ENCODE data around the gene ECEL1.

DNA sequence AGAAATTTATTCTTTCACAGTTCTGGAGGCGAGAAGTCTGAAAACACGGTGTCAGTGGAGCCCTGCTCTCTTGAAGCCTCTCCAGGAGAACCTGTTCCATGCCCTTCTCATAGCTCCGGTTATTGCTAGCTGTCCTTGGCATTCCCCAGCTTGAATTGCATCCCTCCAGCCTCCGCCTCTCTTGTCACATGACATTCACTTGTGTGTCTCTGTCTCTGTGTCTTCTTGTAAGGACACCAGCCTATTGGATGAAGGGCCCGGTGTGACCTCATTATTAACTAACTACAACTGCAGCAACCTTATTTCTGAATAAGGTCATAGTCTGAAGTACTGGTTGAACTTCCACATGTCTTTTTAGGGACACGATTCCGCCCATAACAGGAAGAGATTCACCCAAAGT, 28.0 kb upstream of the ECEL1 start:
- TF ChIP-seq, protein P1, sequence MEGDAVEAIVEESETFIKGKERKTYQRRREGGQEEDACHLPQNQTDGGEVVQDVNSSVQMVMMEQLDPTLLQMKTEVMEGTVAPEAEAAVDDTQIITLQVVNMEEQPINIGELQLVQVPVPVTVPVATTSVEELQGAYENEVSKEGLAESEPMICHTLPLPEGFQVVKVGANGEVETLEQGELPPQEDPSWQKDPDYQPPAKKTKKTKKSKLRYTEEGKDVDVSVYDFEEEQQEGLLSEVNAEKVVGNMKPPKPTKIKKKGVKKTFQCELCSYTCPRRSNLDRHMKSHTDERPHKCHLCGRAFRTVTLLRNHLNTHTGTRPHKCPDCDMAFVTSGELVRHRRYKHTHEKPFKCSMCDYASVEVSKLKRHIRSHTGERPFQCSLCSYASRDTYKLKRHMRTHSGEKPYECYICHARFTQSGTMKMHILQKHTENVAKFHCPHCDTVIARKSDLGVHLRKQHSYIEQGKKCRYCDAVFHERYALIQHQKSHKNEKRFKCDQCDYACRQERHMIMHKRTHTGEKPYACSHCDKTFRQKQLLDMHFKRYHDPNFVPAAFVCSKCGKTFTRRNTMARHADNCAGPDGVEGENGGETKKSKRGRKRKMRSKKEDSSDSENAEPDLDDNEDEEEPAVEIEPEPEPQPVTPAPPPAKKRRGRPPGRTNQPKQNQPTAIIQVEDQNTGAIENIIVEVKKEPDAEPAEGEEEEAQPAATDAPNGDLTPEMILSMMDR (IDR thresholded peaks at IDR 0.05) = no peak
- TF ChIP-seq POLR2A (IDR thresholded peaks at IDR 0.05) = no peak
